GM18507 (cell line): ENCODE results near the gene ENTPD2.

Source experiments
- DNase-seq: peaks from one replicate; pipeline ENCODE4 v3.0.0; 2011; ENCODE audit warnings: low read depth; ENCODE audit not compliant: insufficient read length; ENCODE audit errors: extremely low spot score
- FAIRE-seq: peaks from 2 replicates; lab custom pipeline; 2011; peaks lifted over from hg19 to GRCh38; lab: Jason Lieb, UNC

The ENTPD2 gene

GRCh38 chr9:137053944-137054931 is at the start of gene ENTPD2:
Gene ENTPD2, minus strand, starts transcription at chr9:137054061. Its CDS starts 64 bp downstream, at chr9:137053997.
- no peak for DNase-seq
- no peak for FAIRE-seq

DNA sequence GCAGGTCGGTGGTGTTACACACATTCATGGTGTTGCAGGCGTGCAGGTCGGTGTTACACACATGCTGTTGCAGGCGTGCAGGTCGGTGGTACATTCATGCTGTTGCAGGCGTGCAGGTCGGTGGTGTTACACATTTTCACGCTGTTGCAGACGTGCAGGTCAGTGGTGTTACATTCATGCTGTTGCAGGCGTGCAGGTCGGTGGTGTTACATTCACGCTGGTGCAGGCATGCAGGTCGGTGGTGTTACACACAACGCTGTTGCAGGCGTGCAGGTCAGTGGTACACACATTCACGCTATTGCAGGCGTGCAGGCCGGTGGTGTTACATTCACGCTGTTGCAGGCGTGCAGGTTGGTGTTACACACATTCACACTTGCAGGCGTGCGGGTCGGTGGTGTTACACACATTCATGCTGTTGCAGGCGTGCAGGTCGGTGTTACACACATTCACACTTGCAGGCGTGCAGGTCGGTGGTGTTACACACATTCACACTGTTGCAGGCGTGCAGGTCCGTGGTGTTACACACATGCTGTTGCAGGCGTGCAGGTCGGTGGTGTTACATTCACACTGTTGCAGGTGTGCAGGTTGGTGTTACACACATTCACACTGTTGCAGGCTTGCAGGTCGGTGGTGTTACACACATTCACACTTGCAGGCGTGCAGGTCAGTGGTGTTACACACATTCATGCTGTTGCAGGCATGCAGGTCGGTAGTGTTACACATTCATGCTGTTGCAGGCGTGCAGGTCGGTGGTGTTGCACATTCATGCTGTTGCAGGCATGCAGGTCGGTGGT is 49.5 kb upstream of the ENTPD2 start:
- FAIRE-seq = no peak
- no peak for DNase-seq

DNA sequence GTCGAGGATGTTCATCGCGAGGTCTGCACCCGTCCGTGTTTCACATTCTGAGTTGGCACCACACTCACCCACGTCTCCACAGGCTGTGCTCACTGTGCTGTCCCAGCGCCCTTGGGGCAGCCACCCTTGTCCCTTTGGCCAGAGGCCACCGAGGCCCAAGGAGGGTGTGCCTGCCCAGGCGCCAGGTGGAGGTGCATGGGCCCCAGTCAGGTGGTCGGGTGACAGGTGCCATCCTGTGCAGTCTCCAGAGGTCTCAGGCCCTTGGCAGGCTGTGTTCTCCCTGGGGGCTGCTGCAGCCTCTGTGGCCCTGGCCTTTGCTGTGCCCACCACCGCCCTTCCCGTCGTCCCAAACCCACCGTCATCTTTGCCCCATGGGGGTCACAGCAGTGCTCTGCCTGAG is 45.4 kb upstream of the ENTPD2 start:
- FAIRE-seq (no peak), DNase-seq (no peak)

DNA sequence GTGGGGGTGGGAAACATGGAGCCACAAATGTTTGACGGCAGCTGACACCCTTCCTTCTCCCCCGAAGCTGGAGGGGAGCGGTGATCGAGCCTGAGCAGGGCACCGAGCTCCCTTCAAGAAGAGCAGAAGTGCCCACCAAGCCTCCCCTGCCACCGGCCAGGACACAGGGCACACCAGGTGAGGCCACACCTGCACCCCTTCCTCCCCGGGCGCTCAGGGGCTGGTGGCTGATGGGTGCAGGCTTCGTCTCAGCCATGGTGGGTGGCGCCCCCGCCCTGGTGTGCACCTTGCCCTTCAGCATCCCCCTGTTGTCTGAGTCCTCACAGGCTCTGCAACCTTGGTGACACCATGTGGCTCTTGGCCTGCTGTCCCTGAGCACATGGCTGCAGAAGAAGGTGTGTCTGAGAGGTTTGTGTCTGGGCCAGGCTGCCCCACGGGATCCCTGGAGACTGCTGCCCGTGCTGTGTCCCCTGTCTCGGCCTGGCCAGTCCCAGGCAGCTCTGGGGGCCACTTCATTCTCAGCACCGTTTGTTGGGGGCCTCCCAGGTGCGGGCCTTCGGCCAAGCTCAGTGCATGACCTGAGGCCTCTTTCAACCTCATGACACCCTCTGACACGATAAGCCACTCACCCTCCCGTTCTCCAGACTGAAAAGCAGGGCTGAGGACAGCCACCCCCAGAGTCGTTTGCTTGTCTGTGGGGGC is 44.1 kb upstream of the ENTPD2 start:
- FAIRE-seq (no peak), DNase-seq (no peak)

- FAIRE-seq (no peak), DNase-seq (no peak)
Measured at GRCh38 chr9:137096785-137097546, 43.1 kb upstream of the ENTPD2 start.

- no peak for DNase-seq
- peak; percentile 96 for FAIRE-seq
Measured at GRCh38 chr9:137095664-137096517, 42.0 kb upstream of the ENTPD2 start.

DNA sequence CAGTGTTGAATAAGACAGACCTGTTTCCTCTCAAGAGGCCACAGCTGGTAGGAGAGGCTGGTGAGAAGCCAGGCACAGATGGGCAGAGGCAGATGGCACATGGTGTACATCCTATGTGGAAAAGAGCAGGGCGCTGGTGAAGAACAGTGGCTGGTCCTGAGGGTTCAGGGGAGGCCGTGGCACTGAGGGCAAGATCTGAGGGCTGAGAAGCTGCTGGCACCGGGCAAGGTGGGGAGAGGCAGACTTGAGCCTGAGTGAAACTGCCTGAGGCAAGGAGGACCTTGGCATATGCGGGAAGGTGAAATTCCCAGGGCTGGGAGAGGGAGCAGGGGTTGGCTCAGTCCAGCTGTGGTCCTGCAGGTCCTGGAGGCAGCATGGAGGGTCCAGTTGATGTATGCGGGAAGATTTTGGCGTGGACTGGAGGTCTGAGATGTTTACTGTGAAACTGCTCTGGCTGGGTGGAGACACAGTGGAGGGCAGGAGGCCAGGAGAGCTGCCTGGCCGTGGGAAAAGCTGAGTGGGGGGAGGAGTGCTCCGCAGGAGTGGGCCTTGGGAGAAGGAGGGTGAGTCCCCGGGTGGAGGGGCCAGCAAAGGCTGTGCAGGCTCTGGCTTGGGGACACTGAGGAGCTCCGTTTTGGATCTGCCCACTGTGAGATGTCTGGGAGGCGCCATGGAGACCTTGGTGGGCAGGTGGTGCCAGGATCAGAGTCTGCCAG is 35.5 kb upstream of the ENTPD2 start:
- DNase-seq (no peak), FAIRE-seq (no peak)

- DNase-seq = no peak
- FAIRE-seq = no peak
Measured at GRCh38 chr9:137088121-137088520, 34.3 kb upstream of the ENTPD2 start.

- DNase-seq (no peak), FAIRE-seq (peak; percentile 9)
Measured at GRCh38 chr9:137087409-137087925, 33.6 kb upstream of the ENTPD2 start.

GRCh38 chr9:137086531-137087408 is 32.9 kb upstream of the ENTPD2 start, which contains the start of gene MAN1B1:
Gene MAN1B1, plus strand, starts transcription at chr9:137086985. Its CDS starts 15 bp downstream, at chr9:137087000.
- FAIRE-seq = peak; percentile 99

DNA sequence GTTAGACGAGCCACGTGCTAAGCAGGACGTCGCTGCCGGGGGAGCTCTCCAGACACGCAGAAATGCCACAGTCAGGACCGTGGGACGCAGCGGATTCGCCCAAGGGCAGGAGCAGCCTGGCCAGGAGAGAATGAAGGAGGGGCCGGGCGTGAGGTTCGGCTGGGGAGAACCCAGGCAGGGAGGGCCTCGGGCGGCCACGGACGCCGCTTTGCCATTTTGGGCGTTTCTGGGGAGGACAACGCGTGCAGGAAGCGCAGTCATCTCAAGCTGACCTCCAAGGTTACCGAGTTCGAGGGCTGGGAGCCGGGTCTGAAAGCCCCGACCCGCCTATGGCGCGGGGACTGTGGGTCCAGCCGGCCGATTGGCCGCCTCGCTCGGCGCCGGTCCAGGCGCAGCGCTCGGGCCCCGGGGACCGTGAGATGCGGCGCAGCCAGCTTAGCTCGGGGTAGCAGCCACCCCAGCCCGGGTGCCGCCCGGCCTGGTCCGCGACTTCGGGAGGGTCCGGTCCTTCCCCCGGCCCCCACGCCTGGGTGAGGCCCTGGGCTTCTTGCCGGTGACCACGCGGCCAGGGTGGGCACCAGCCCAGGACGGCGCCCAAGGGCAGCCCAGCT is 32.2 kb upstream of the ENTPD2 start:
- DNase-seq (no peak), FAIRE-seq (no peak)

More at GRCh38 chr9:137086531-137087408, 32.9 kb upstream of the ENTPD2 start, which contains the start of gene MAN1B1:
- peak; percentile 96 for DNase-seq

GRCh38 chr9:137084526-137084925 is 30.7 kb upstream of the ENTPD2 start:
- FAIRE-seq = no peak
- no peak for DNase-seq

DNA sequence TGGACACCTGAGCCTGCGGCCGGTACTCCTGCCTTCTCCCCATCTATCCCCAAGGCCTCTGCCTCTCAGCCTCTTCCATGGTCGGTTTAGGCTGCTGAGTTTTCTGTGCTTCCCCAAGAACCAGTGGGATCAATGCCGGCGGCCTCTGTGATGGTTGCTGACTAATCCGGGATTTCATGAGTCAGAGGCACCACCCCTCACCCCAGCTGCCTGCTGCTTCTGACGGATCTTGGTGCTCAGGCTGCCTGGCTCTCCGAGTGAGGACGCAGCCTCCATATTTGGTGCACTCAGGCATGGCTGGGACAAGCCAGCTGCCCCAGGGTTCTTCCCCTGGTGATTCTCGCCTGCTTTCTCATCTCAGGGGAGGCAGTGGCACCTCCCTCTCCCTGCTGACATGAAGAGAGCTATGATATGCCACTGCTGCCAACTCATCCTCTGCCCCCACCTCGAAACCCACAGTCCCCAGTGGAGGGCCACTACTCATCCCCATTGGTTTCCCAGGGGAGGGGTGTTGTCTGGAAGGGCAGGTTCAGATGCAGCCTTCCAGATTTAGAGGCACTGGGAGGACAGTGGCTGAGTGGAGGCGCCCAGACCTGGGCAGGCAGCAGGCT is 29.6 kb upstream of the ENTPD2 start:
- no peak for DNase-seq

DNA sequence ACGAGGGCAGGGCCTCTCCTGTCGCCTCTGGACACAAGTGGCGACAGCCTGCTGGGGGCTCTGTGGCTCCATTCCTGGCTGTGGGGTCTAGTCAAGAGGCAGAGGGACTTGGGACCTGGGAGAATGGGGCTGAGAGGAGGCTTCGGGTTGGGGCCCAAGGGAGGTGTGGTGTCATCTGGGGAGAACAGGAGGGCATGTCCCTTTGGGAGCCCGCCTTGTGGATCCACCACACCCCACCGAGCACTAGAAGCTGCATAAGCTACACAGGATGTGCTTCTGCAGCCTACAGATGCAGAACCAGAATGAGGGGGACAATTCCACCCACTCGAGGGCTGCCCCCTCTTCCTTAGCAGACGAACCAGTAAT is 29.0 kb upstream of the ENTPD2 start:
- no peak for DNase-seq

More for the DNA sequence above, 29.6 kb upstream of the ENTPD2 start:
- FAIRE-seq = peak; percentile 59

DNA sequence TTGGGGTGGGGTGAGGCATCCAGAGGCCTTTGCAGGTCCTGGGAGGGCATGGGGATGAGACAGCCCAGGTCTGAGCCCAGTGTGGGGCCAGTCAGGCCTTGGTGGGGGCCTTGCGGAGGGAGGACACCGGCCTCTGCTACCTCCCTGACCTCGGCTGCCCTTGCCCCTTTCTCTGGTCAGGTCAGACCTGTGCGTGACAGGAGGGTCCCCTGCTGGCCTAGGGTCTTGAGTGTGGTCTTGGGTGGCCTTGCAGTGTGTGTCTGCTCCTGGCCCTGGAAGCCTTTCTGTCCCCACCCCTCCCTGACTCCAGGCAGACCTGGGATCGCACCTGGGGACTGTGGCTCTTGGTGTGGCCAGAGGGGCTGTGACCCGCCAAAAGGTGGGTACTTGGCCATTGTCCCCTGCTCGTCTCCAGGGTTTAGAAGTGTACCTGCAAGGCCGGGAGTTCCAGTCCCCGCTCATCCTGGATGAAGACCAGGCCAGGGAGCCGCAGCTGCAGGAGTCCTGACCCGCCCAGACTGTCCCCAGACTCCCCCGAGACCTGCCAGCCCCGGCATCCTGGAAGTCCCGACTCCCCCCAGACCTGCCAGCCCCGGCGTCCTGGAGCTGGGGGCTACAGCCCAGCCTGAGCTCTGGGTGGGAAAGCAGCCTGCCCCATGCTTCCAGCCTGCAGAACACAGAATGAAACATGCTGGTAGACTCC is 28.5 kb upstream of the ENTPD2 start:
- FAIRE-seq (no peak), DNase-seq (no peak)

More for the DNA sequence above, 29.0 kb upstream of the ENTPD2 start:
- no peak for FAIRE-seq
